GM18951 (cell line): ENCODE results near the gene FTCDNL1.

ENCODE experiments used
- POLR2A ChIP-seq: IDR thresholded peaks from 4 replicates; pipeline ENCODE4 v1.6.1; 2011; ENCODE audit warnings: mild to moderate bottlenecking; ENCODE audit not compliant: insufficient read length, insufficient read depth; ENCODE audit errors: extremely low read depth
- in situ Hi-C: fragments of 300-500 bp; cut with MboI; formaldehyde crosslinking; loops from one replicate; pipeline ENCODE4 v1.12.0; 2022; ENCODE audit warnings: low sequenced_read_pairs, mixed read lengths, inconsistent platforms; ENCODE audit not compliant: unreplicated experiment

Gene FTCDNL1

GRCh38 chr2:199850718-199851500 lies at the start of gene FTCDNL1:
TSS of gene FTCDNL1 (minus strand) at chr2:199851192. CDS start at chr2:199848962, 2,230 bp downstream.
- in situ Hi-C loops, result no loop called here
- peak; percentile 78 for TF ChIP-seq POLR2A

GRCh38 chr2:199896617-199897016 lies 45.6 kb upstream of the FTCDNL1 start:
- TF ChIP-seq POLR2A, result no peak
- in situ Hi-C loops, result no loop called here

GRCh38 chr2:199895406-199895805 lies 44.4 kb upstream of the FTCDNL1 start:
- in situ Hi-C loops, result no loop called here

GRCh38 chr2:199883474-199884212 lies 32.7 kb upstream of the FTCDNL1 start:
- in situ Hi-C loops, result no loop called here

More at GRCh38 chr2:199895406-199895805, 44.4 kb upstream of the FTCDNL1 start:
- no peak for TF ChIP-seq POLR2A

GRCh38 chr2:199882667-199883066 lies 31.7 kb upstream of the FTCDNL1 start:
- no peak for TF ChIP-seq POLR2A
- in situ Hi-C loops, result no loop called here

More at GRCh38 chr2:199883474-199884212, 32.7 kb upstream of the FTCDNL1 start:
- TF ChIP-seq POLR2A, result no peak

GRCh38 chr2:199875400-199875799 lies 24.4 kb upstream of the FTCDNL1 start:
- in situ Hi-C loops, result no loop called here
- TF ChIP-seq POLR2A, result no peak

GRCh38 chr2:199874209-199874608 lies 23.2 kb upstream of the FTCDNL1 start:
- no peak for TF ChIP-seq POLR2A
- in situ Hi-C loops, result no loop called here

GRCh38 chr2:199870581-199870980 lies 19.6 kb upstream of the FTCDNL1 start:
- no peak for TF ChIP-seq POLR2A
- in situ Hi-C loops, result no loop called here

DNA sequence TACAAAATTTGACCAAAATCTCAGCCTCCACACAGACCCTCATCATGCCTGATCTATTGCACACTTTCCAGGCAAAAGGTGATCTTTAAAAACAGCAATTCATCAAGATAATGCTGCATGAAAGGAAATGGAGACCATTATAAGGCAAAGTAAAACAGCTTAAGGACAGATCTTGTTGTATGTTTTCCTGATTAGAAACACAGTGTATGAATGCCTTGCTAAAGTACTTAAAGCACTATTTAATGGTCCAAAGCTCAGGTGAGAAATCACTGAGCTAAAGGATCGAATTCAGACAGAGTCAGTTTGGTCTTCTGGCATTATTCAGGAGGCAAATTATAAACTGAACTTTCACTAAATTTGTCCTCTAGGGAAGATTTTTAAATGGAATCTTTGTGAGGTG lies 18.7 kb upstream of the FTCDNL1 start:
- in situ Hi-C loops, result no loop called here

GRCh38 chr2:199869227-199869541 lies 18.2 kb upstream of the FTCDNL1 start:
- in situ Hi-C loops, result no loop called here
- no peak for TF ChIP-seq POLR2A

More for the DNA sequence above, 18.7 kb upstream of the FTCDNL1 start:
- no peak for TF ChIP-seq POLR2A

DNA sequence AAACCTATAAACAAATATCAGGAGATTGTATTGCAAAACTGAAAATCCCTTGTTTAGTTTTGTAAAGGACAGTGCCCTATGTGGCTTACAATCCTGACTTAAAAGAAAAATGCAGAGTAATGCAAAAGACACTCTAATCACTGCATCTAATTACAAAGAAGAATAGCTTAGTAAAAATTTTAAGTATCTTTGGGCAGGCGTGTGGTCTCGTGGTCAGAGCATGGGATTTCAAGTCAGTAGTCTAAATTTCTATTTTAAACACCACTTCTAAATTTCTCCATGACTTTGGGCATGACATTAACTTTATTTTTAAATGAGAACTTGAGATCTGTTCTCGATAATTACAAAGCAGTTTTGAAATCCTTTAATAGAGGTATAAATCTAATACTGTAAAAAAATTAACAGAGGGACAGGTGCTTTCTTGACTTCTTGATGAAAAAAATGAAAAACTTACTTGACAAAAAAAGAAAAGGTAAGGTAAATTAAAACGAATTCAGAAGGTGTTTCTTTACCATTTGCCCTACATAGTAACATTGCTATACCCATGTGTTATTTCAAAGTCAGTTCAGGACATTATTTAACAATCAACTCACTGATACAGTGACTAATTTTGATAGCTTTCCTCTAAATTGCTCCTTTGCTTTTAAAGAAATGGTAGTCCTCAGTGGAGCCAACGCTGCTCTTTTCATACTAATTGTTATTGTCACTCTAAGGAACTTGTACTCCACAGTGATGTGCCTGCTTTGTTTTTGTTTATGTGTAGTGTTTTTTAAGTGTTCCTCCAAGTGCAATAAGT lies 17.6 kb upstream of the FTCDNL1 start:
- in situ Hi-C loops, result no loop called here
- TF ChIP-seq POLR2A, result no peak

DNA sequence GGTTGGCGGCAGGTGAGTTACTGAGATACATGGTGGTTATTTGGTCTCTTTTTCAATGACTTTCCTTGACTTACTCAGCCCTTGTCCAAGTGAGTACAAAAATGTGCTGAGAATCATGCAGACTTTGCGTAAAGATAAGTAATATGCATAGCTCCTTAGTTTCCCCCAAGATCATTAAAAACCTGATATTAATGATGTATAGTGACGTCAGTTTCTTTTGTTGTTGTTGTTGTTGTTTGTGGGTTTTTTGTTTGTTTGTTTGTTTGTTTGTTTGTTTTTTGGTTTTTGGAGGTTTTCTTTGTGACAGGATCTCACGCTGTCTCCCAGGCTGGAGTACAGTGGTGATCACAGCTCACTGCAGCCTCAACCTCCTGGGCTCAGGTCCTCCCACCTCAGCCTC lies 14.9 kb upstream of the FTCDNL1 start:
- in situ Hi-C loops, result no loop called here

GRCh38 chr2:199862788-199863187 lies 11.8 kb upstream of the FTCDNL1 start:
- in situ Hi-C loops, result no loop called here
- no peak for TF ChIP-seq POLR2A

More for the DNA sequence above, 14.9 kb upstream of the FTCDNL1 start:
- no peak for TF ChIP-seq POLR2A
